GM21526 (cell line): ENCODE results near the gene PPP1R3A.
"Not testable (repeated sequence)": the region's sequence is repeated elsewhere in the genome, so short reads cannot be mapped to it uniquely, and the experiment has no call there.

Source experiments
- ATAC-seq: cut with Tn5 transposase; IDR thresholded peaks from one replicate; pipeline ENCODE4 v1.9.1; 2021; ENCODE audit warnings: moderate library complexity; ENCODE audit not compliant: unreplicated experiment, low FRiP score

The PPP1R3A gene

GRCh38 chr7:113918946-113919345, at the start of gene PPP1R3A:
Gene PPP1R3A (minus strand): TSS chr7:113919009. CDS start chr7:113918996, 13 bp downstream.
- ATAC-seq, result peak; percentile 61

GRCh38 chr7:113963356-113963755, 44.5 kb upstream of the PPP1R3A start:
- no peak for ATAC-seq

GRCh38 chr7:113959910-113960309, 41.1 kb upstream of the PPP1R3A start:
- ATAC-seq, result no peak

GRCh38 chr7:113955157-113955556, 36.3 kb upstream of the PPP1R3A start:
- ATAC-seq, result no peak

GRCh38 chr7:113953553-113953952, 34.7 kb upstream of the PPP1R3A start:
- ATAC-seq, result no peak

GRCh38 chr7:113945018-113945938, 26.5 kb upstream of the PPP1R3A start:
- no peak for ATAC-seq

GRCh38 chr7:113936982-113937381, 18.2 kb upstream of the PPP1R3A start:
- ATAC-seq, result no peak

GRCh38 chr7:113936535-113936934, 17.7 kb upstream of the PPP1R3A start:
- no peak for ATAC-seq

GRCh38 chr7:113929389-113929788, 10.6 kb upstream of the PPP1R3A start:
- not testable (repeated sequence) for ATAC-seq

- ATAC-seq, result no peak
Measured at GRCh38 chr7:113928112-113928511, 9.3 kb upstream of the PPP1R3A start.

GRCh38 chr7:113922049-113922448, 3.2 kb upstream of the PPP1R3A start:
- no peak for ATAC-seq

GRCh38 chr7:113921363-113921762, 2.6 kb upstream of the PPP1R3A start:
- no peak for ATAC-seq

GRCh38 chr7:113917840-113918239, 969 bp downstream of the PPP1R3A start:
- no peak for ATAC-seq

- no peak for ATAC-seq
Measured at GRCh38 chr7:113915956-113916355, 2.9 kb downstream of the PPP1R3A start.

- ATAC-seq, result no peak
Measured at GRCh38 chr7:113912876-113913275, 5.9 kb downstream of the PPP1R3A start.

GRCh38 chr7:113907617-113908016, 11.2 kb downstream of the PPP1R3A start:
- no peak for ATAC-seq

GRCh38 chr7:113904521-113904920, 14.3 kb downstream of the PPP1R3A start:
- no peak for ATAC-seq

GRCh38 chr7:113892818-113893217, 26.0 kb downstream of the PPP1R3A start:
- no peak for ATAC-seq

- no peak for ATAC-seq
Measured at GRCh38 chr7:113891828-113892227, 27.0 kb downstream of the PPP1R3A start.

GRCh38 chr7:113891031-113891350, 27.8 kb downstream of the PPP1R3A start:
- ATAC-seq, result no peak

- no peak for ATAC-seq
Measured at GRCh38 chr7:113890331-113891030, 28.3 kb downstream of the PPP1R3A start.

GRCh38 chr7:113883096-113883495, 35.7 kb downstream of the PPP1R3A start:
- ATAC-seq, result no peak
